Measurements from ENCODE around the gene DISC1.

Gene DISC1

DNA sequence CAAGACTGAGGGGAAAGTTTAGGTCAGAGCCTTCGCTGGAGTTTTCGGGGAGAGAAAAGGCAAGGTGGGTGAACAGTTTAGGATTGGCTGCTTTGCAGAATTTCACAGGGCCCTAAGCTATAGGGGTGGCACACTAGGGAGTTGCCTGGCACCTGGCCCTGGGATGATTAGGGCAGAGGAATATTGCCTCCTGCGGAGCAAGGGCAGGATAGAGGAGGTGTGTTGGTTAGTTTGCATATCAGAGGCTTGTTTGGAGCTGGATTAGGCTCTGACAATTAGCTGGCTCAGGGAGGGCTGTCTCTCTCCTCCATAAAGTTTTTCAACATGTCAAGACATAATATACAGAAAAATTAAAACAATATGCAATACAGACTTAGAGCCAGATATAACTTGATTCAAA is 436.4 kb downstream of the DISC1 start:
- DNase-seq, result no peak

DNA sequence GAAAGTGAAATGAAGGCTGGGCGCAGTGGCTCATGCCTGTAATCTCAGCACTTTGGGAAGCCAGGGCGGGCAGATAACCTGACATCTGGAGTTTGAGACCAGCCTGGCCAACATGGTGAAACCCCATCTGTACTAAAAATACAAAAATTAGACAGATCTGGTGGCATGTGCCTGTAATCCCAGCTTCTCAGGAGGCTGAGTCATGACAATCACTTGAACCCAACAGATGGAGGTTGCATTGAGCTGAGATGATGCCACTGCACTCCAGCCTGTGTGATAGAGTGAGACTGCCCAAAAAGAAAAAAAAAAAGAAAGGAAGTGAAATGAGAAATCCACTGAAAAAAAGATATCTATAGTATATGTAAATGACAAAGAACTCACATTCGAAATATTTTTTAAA is 439.9 kb downstream of the DISC1 start:
- DNase-seq, result no peak

DNA sequence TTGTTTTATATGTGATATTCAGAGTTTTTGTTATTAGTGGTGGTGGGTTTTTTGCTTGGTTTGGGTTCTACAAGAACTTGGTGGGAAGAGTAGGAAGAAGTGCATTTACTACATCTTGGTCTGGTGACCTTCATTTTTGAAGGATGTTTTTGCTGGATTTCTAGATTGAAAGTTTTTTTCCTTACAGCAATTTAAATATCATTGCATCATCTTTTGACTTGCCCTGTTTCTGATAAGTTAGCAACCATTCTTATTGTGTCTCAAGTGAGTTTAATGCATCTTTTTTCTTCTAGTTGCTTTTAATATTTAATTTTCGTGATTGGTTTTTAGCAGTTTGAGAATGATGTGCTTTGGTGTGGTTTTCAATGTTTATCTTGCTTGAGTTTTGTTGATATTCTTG is 447.7 kb downstream of the DISC1 start:
- DNase-seq, result no peak

DNA sequence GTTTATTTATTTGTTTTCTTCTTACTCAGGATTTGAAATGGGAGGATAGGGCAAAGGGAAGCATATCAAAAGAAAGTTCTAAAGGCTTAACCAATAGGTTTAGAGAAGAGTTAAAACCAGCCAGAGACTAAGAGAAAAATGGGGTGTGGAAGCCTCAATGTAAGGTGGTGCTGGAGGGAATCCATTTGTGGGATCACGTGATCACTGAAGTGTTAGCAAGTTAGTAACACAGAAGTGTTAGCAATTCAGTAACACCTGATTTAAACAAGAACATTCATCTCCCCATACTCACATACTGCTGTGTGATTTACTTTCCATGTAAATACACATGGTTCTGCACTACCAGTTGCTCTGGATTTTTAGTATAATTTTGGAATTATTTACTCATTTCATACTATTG is 451.2 kb downstream of the DISC1 start:
- DNase-seq, result no peak

DNA sequence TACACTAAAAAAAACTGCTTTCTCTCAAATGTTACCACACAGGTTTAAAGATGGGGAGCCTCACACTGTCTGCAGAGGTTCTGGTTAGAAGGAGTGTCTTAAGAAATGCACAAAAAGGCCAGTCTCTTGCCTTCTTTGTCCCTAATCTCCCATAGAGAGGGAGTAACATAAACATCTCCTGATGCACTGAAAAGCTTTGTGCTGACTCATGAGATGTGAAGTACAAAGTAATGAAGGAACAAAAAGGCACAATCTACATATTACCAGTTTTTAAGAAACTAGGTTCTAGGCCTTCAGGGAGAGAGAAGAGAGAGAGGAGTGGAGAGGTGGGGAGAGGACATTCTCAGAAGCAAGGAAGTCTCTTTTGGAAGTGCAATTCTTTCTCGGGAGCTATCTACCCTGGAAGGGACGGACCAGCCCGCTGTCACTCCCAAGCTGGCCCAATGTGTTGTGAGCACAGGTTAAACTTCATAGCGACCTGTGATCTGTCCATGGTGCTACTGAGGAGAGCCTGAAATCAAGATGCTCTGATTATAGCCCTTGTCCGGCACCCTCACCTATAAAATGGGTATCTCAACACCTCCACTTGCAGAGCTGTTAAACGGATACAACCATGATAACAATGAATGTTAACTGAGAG is 458.1 kb downstream of the DISC1 start:
- no peak for DNase-seq

DNA sequence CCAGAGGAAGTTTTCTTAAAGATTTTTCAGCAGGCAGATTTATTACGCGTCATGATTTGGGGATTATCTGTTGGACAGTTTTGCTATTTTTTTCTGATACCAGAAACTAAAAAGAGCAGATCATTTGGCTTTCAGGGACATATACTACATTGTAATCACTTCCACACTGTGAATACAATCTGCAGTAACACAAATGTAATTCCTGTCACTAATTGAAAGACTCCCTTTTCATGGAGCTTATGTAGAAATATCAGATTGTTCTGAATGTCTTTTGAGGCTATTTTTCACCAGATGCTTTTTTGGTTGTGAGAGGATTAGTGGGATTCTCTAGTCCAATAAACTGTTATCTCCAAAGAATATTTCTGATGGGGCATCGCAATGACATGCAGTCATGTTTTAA is 464.2 kb downstream of the DISC1 start:
- DNase-seq, result no peak
